ENCODE measurements around the gene GRB10.

DNA sequence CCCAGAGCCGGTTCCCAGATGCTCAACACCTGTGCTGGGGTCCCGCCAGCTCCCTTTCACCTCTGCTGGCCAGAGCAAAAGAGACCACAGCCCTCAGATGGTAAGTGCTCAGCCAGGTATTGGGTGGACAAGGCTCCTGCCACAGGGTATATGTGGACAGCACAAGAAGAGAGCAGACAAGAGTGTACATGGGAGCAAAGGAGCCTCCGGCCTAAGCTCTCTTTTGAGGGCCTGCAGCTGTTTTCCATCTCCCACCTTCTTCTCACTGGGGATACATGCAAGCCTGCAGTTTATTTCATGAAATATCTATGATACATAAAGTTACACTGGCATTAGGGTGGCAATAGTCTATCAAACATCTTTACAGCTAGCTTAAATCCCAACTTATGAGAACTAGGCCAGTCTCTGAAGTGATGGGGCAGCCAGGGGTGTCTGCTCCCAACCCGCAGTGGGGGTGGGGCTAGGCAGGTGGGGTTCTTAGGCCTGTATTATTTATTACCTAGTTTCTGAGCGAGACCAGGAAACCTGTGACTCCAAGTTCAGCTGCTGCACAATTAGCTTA lies 167.1 kb downstream of the GRB10 start:
- TF ChIP-seq, protein P1, sequence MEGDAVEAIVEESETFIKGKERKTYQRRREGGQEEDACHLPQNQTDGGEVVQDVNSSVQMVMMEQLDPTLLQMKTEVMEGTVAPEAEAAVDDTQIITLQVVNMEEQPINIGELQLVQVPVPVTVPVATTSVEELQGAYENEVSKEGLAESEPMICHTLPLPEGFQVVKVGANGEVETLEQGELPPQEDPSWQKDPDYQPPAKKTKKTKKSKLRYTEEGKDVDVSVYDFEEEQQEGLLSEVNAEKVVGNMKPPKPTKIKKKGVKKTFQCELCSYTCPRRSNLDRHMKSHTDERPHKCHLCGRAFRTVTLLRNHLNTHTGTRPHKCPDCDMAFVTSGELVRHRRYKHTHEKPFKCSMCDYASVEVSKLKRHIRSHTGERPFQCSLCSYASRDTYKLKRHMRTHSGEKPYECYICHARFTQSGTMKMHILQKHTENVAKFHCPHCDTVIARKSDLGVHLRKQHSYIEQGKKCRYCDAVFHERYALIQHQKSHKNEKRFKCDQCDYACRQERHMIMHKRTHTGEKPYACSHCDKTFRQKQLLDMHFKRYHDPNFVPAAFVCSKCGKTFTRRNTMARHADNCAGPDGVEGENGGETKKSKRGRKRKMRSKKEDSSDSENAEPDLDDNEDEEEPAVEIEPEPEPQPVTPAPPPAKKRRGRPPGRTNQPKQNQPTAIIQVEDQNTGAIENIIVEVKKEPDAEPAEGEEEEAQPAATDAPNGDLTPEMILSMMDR (IDR thresholded peaks at IDR 0.05): no peak
- TF ChIP-seq BHLHE40 (IDR thresholded peaks at IDR 0.05; ENCODE audit: low read depth, low read length) (no peak), RFX5 (IDR thresholded peaks at IDR 0.05) (no peak), POLR2A (IDR thresholded peaks at IDR 0.05; ENCODE audit: low read length) (no peak), CHD2 (IDR thresholded peaks at IDR 0.05; ENCODE audit: low read length, partially characterized antibody) (no peak), CHD4 (IDR thresholded peaks at IDR 0.05; ENCODE audit: borderline replicate concordance) (no peak), HOXB13 (CRISPR knock-in tag; IDR thresholded peaks at IDR 0.05; ENCODE audit: low read depth) (no peak), EHMT2 (IDR thresholded peaks at IDR 0.05; ENCODE audit: low read depth) (no peak), EP300 (IDR thresholded peaks at IDR 0.05) (no peak)
- TF ChIP-seq, protein P2, sequence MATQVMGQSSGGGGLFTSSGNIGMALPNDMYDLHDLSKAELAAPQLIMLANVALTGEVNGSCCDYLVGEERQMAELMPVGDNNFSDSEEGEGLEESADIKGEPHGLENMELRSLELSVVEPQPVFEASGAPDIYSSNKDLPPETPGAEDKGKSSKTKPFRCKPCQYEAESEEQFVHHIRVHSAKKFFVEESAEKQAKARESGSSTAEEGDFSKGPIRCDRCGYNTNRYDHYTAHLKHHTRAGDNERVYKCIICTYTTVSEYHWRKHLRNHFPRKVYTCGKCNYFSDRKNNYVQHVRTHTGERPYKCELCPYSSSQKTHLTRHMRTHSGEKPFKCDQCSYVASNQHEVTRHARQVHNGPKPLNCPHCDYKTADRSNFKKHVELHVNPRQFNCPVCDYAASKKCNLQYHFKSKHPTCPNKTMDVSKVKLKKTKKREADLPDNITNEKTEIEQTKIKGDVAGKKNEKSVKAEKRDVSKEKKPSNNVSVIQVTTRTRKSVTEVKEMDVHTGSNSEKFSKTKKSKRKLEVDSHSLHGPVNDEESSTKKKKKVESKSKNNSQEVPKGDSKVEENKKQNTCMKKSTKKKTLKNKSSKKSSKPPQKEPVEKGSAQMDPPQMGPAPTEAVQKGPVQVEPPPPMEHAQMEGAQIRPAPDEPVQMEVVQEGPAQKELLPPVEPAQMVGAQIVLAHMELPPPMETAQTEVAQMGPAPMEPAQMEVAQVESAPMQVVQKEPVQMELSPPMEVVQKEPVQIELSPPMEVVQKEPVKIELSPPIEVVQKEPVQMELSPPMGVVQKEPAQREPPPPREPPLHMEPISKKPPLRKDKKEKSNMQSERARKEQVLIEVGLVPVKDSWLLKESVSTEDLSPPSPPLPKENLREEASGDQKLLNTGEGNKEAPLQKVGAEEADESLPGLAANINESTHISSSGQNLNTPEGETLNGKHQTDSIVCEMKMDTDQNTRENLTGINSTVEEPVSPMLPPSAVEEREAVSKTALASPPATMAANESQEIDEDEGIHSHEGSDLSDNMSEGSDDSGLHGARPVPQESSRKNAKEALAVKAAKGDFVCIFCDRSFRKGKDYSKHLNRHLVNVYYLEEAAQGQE (IDR thresholded peaks at IDR 0.05): no peak
- TF ChIP-seq, protein P3, sequence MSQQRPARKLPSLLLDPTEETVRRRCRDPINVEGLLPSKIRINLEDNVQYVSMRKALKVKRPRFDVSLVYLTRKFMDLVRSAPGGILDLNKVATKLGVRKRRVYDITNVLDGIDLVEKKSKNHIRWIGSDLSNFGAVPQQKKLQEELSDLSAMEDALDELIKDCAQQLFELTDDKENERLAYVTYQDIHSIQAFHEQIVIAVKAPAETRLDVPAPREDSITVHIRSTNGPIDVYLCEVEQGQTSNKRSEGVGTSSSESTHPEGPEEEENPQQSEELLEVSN (IDR thresholded peaks at IDR 0.05; ENCODE audit: borderline replicate concordance, low read depth): no peak
- TF ChIP-seq, protein P4, sequence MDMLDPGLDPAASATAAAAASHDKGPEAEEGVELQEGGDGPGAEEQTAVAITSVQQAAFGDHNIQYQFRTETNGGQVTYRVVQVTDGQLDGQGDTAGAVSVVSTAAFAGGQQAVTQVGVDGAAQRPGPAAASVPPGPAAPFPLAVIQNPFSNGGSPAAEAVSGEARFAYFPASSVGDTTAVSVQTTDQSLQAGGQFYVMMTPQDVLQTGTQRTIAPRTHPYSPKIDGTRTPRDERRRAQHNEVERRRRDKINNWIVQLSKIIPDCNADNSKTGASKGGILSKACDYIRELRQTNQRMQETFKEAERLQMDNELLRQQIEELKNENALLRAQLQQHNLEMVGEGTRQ (IDR thresholded peaks at IDR 0.05): no peak
- TF ChIP-seq, protein P5, sequence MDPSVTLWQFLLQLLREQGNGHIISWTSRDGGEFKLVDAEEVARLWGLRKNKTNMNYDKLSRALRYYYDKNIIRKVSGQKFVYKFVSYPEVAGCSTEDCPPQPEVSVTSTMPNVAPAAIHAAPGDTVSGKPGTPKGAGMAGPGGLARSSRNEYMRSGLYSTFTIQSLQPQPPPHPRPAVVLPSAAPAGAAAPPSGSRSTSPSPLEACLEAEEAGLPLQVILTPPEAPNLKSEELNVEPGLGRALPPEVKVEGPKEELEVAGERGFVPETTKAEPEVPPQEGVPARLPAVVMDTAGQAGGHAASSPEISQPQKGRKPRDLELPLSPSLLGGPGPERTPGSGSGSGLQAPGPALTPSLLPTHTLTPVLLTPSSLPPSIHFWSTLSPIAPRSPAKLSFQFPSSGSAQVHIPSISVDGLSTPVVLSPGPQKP (IDR thresholded peaks at IDR 0.05; ENCODE audit: low read depth, low read length): no peak

Data from A549 (cell line).